Hindlimb muscle (tissue), 1 donor: Measurements from ENCODE around the gene REEP2. TPM values are rescaled to one million over a fixed set of nuclear protein-coding genes. Genes with fewer than 3 reads are reported as not detected.
"Not testable (repeated sequence)": the region's sequence is repeated elsewhere in the genome, so short reads cannot be mapped to it uniquely, and the experiment has no call there.

Experiments
- DNase-seq: peaks from one replicate; pipeline ENCODE4 v3.0.0-alpha.2; 2013
- polyA plus RNA-seq: library from polyadenylated mRNA; unstranded; fragments of 120-200 nt; gene quantifications from one replicate; pipeline ENCODE4 v1.2.1, GENCODE V29; 2013; ENCODE audit not compliant: insufficient read length

Gene REEP2
- polyA plus RNA-seq, 1 donor = 28.2 TPM

DNA sequence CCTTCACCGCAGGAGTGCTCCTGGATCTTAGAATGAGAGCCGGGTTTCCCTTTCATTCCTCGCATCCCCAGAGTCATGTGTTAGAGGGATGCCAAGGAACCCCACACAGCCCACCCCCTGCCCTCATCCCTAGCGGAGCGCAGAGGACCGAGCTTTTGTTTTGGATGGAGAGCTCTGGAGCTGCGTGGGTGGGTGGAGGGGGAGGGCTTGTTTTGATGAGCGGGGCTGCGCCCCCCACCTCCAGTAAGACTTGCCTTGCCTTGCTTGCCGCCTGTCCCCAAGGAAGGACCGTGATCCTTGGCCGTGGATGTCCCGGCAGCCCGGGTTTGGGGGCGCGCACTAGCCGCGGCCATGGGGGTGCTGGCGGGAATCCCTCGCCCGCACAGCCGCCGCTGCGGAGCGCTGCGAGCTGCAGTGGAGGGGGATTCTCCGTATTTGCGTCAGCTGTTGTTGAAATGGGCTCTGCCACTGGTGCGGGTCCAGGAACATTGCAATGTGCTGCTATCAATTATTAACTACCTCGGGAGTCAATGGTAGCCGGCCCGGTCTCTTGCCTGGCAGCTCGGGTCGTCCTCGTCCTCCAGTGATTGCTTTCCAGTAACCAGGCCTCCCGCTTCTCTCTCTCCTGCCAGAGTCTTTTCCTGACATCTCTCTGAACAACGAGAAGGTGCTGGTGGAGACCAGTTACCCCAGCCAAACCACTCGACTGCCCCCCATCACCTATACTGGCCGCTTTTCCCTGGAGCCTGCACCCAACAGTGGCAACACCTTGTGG, 27.5 kb downstream of the REEP2 start:
- no peak for DNase-seq

DNA sequence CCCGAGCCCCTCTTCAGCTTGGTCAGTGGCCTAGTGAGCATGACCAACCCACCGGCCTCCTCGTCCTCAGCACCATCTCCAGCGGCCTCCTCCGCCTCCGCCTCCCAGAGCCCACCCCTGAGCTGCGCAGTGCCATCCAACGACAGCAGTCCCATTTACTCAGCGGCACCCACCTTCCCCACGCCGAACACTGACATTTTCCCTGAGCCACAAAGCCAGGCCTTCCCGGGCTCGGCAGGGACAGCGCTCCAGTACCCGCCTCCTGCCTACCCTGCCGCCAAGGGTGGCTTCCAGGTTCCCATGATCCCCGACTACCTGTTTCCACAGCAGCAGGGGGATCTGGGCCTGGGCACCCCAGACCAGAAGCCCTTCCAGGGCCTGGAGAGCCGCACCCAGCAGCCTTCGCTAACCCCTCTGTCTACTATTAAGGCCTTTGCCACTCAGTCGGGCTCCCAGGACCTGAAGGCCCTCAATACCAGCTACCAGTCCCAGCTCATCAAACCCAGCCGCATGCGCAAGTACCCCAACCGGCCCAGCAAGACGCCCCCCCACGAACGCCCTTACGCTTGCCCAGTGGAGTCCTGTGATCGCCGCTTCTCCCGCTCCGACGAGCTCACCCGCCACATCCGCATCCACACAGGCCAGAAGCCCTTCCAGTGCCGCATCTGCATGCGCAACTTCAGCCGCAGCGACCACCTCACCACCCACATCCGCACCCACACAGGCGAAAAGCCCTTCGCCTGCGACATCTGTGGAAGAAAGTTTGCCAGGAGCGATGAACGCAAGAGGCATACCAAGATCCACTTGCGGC, 28.2 kb downstream of the REEP2 start:
- DNase-seq = no peak

DNA sequence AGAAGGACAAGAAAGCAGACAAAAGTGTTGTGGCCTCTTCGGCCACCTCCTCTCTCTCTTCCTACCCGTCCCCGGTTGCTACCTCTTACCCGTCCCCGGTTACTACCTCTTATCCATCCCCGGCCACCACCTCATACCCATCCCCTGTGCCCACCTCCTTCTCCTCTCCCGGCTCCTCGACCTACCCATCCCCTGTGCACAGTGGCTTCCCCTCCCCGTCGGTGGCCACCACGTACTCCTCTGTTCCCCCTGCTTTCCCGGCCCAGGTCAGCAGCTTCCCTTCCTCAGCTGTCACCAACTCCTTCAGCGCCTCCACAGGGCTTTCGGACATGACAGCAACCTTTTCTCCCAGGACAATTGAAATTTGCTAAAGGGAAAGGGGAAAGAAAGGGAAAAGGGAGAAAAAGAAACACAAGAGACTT, 28.9 kb downstream of the REEP2 start:
- no peak for DNase-seq

DNA sequence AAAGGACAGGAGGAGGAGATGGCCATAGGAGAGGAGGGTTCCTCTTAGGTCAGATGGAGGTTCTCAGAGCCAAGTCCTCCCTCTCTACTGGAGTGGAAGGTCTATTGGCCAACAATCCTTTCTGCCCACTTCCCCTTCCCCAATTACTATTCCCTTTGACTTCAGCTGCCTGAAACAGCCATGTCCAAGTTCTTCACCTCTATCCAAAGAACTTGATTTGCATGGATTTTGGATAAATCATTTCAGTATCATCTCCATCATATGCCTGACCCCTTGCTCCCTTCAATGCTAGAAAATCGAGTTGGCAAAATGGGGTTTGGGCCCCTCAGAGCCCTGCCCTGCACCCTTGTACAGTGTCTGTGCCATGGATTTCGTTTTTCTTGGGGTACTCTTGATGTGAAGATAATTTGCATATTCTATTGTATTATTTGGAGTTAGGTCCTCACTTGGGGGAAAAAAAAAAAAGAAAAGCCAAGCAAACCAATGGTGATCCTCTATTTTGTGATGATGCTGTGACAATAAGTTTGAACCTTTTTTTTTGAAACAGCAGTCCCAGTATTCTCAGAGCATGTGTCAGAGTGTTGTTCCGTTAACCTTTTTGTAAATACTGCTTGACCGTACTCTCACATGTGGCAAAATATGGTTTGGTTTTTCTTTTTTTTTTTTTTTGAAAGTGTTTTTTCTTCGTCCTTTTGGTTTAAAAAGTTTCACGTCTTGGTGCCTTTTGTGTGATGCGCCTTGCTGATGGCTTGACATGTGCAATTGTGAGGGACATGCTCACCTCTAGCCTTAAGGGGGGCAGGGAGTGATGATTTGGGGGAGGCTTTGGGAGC, 29.5 kb downstream of the REEP2 start:
- DNase-seq = no peak

DNA sequence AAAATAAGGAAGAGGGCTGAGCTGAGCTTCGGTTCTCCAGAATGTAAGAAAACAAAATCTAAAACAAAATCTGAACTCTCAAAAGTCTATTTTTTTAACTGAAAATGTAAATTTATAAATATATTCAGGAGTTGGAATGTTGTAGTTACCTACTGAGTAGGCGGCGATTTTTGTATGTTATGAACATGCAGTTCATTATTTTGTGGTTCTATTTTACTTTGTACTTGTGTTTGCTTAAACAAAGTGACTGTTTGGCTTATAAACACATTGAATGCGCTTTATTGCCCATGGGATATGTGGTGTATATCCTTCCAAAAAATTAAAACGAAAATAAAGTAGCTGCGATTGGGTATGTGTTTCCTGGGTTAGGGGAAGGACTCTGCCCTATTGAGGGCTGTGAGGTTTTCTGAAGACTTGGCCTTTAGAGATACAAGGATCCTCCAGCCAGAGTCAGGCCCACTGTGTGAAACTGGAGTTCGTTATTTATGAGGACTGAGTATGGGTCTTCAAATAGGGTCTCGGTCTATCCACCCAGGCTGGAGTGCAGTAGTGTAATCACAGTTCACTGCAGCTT, 30.2 kb downstream of the REEP2 start:
- DNase-seq = no peak

DNA sequence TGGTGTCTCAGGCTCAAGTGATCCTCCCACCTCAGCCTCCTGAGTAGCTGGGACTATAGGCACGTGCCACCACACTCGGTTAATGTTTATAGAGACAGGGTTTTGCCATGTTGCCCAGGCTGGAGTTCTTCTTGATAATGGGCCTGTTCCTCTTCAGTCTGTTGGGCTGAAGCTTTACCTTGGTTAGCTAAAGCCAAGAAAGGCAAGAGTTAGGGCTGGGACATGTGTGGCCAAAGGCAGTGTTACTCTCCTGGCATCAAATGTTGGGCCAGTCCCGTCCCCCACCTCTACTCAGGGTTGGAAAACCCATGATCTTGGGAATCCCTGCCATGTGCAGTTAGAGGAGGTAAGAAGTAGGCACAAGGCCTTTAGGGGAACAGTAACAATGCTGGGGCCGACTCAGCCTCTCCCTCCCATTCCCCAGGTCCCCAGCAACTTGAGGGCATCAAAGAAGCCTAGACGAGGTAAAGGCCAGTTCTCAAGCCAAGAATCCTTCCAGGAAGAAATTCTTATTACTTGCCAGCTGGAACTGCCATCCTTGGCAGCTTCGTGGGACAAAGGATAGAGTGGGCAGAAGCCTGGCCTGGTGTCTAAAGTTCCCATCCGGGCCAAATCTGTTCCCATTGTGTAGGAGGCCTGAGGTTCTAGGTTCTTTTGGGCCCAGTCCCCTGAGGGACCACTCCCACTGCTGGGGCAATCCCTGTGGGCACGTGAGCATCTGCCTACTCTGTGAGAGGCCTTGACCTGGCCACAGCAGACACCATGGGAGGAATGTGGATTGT, 30.9 kb downstream of the REEP2 start:
- DNase-seq = no peak

DNA sequence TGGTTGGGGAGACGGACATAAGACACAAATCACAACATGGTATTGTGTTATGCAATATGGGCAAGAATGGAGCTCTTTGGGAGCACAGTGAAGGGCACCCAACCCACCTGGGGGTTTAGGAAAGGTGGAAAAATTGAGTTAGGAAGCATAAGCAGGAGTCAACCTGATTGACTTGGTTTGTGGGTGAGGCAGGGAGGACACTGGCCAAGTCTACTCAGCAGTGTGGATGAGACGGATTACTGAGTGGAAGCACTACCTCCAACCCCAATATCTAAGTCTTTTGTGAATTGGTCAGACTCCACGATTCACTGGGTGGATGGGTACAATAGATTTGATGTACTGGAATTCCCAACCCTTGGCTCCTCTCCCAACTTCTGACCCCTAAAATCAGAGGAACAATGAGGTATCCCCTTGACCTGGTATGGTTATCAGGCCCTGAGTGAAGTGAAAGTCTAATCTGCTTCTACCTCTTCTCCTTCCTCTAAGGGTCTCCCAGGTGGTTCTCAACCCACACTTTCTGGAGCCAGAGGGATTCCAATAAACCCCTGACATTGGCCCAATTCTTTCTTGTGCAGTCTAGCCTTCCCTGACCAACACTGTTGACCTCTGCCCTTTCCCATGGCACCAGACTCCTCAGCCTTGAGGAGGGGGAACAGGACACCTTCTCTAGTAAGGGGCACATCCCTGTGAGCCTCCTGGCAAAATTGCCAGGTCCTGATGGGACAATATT, 31.6 kb downstream of the REEP2 start:
- DNase-seq = no peak

DNA sequence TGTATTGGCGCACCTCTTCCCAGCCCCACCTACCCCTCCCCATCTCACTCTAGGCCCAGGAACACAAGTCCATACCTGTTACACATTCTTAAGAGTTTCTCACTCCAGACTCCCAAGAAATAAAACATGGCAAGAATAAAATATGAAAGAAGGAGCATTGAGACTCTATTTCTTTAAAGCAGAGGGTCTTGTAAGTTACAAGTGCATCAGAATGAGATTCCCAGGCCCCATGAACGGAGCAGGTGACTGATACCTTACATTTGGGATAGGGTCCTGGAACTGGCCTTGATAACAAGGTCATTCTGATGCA, 32.1 kb downstream of the REEP2 start:
- DNase-seq = no peak

DNA sequence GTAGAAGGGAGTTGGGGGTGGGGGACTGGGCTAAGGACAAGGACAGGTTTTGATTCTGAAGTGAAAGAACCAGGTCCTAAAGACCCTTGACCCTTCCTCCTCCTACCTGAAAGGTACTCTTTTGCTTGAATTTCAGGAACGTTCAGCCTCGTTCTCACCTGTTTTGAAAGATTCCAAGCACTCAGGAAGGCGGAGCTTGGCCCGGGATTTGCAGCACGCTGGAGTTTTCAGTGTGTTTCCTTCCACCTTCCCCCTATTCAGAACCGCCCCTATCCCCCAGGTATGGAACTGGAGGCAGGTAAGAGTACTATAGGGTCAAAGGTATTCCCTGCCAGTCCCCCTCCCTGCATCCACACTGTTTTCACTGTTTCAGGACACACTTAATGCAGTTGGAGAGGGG, 33.5 kb downstream of the REEP2 start:
- DNase-seq = no peak

DNA sequence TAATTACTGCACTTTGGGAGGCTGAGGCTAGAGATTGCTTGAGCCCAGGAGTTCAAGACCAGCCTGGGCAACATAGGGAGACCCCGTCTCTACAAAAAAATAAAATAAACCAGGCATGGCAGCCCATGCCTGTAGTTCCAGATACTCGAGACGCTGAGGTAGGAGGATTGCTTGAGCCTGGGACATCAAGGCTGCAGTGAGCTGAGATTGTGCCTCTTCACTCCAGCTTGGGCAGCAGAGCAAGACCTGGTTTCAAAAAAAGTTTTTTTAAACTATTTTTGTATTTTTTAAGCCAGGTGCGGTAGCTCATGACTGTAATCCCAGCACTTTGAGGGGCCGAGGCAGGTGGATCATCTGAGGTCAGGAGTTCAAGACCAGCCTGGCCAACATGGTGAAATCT, 34.3 kb downstream of the REEP2 start:
- DNase-seq = not testable (repeated sequence)

DNA sequence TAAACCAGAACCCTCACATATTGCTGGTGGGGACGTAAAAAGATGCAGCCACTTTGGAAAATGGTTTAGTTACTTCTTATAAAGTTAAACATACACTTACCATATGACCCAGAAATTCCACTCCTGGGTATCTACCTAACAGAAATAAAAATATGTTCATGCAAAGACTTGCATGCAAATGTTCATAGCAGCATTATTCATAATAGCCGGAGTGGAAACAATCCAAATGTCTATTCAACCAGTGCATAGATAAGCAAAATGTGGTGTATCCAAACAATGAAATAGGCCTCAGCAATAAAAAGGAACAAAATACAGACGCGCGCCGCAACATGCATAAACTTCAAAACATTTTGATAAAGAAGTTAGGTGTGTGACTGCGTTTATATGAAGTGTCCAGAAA, 38.1 kb downstream of the REEP2 start:
- no peak for DNase-seq

DNA sequence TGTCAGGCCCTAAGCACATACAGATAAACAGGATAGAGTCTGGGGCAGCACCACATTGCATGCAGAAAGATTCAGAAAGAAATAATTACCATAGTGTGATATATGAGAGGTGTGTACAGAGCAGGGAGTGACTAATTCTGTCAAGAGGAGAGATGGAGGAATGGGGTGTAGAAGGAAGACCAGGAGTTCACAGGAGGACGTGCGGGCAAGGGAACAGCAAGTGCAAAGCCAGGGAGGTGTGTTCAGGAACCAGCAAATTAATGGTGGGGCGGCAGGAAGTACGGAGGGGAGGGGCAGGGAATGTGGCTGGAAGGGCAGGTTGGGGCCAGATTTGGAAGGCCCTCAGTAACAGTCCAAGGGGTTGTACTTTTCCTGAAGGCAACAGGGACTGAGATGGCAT, 43.8 kb downstream of the REEP2 start:
- DNase-seq = no peak

DNA sequence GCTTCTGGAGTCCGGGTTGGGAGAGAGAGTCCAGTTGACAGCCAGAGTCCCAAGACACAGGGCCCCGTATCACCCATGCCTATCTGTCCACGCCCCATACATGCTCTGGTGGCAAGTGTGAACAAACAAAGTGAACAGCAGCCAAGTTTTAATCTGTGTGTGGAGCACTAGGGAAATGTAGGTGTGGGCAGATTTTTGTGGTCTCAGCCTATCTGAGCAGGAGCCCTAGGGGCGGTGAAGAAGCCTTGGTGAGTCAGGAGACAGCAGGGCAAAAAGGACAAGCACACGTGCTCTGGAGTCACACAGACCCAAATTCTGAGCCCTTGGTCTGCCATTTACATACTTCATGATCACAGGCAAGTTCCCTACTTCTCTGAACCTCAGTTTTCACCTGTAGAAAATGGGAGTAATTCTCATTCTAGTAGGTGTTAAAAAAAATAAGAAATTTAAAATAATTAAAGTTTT, 49.7 kb downstream of the REEP2 start:
- DNase-seq = no peak

DNA sequence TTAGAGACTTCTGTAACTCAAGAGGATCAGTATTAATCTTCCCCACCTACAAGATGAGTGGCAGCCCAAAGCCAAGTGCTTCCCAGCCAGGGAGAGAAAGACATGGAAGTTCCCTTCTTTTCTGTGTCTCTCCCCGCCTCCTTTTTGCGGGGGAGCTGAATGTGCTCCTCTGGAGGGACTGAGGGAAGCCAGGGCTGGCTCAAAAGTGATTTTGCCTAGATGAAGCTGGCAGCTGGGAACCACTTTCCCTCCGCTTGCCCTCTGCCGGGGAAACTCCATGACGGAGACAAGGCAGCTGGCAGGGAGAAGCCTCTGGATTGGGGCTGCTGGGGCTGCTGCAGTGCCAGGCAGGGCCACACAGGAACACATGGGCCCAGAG, 50.8 kb downstream of the REEP2 start:
- DNase-seq = no peak

DNA sequence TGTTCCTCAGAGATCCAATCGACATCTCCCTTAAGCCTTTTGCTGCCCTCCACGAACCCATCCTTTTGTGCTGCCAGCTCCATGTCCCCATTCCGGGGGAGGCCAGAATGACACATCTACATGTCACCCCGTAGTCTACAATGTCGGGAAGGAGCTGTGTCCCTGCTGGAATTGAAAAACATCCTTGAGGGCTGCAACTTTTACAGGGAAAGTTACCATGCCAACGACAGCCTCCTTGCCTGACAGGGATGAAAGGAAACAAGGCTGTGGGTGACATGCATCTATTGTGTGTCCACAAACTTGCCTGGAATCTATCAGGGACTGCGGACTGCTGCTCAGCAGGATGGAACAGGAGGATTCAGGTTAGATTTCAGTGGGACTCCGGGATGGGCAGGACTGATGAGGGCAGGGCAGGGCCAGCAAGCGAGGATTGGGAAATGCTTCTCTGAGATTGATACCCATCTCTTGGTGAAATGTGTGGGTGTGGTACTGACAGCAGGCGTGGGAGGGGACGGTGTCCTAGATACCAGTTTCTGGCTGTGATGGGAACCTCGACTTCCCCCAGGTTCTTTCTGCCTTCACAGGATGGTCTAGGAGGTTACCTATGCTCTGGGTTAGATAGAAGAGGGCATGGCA, 51.9 kb downstream of the REEP2 start:
- DNase-seq = no peak

DNA sequence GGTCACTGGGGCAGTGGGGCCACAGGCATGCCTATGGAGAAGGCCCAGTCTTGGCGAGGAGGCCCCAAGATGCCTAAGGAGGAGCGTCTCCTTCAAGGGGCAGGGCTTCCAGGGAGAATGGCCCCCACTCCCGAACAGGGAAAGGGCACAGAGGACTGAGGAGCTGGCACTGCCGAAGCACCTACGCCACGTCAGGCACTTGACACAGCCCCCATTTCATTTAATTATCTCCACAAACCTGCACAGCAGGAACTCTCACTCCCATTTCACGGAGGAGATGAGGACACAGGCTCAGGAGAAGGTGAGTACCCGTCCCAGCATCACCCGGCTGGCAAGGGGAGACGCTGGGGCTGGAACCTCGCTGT, 52.4 kb downstream of the REEP2 start:
- no peak for DNase-seq

DNA sequence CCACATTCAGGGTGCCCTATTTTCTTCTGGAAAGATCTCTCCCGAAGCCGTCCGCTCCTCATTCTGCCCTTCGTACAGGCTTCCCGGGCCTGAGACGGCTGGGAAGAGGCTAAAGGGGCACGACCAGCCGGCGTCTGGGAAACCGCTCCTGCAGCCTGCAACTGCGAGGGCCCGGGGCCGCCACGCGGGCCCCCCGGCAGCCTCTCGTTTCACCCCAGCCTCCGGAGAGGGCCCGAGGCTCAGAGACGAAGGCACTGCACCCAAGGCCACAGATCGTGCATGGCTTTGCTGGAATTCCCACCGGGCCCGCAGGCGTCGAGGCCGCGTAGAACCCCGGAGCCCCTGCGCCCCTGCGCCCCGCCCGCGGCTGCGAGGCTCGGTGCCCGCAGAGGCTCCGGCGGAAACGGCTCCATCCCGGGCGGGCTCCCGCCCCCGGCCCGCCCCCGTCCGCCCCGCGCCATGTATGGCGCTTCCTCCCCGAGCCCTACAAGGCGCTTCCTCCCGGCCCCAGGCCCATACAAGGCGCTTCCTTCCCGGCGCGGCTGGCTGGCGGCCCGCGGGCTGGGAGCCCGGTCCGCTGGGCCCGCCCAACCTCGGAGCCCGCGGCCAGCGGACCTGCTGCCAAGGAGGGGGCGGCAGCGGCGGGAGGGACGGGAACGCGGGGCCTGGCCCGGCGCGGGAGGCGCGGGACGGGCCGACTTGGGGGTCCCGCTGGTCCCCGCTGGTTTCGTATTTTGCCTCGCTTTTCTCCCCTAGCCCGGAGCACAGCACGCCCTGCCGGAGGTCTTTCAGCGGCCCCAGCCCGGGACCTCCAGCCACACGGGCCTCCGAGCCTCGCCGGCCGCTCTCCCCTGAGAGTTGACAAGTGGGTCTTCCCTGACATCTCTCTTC, 53.1 kb downstream of the REEP2 start:
- peak; percentile 95 for DNase-seq

DNA sequence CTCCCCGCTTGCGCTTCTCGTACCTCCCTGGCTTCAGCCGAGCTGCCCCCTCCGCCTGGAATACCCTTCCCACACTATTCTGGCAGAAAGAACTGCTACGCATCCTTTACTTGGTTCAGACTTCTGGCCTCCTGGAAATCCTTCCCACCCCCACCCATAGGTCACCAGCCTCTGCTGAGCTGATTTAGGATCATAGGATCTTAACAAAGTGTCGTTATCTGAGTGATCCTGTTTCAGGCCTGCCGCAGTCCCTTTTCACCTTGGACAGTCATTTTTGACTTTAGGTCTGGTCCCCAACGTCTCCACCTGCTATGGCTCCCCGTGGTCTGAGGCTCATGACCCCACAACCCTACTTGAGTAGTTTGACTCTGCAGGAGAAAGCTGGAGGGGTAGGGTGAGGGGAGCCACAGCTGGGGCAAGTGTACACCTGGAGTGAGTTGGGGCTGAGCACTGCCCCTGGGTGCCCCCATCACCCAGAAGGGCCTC, 53.7 kb downstream of the REEP2 start:
- DNase-seq = no peak

DNA sequence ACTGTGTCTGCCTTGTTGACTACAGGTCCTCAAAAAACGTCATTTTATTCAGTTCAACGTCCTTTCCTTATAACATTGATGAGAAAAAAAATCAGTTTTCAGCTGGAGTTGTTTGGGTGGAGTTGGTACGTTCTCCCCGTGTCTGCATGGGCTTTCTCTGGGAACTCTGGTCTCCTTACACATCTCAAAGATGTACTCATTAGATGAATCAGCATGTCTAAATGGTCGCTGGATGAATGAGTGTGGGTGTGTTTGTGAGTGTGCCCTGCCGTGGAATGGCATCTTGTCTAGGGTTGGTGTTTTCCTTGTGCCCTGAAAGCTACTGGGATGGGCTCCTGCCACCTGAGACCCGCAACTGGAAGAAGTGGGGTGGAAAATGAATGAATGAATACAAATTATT, 56.5 kb downstream of the REEP2 start:
- DNase-seq = no peak
